Measurements from ENCODE around the gene MAPRE3.

DNA sequence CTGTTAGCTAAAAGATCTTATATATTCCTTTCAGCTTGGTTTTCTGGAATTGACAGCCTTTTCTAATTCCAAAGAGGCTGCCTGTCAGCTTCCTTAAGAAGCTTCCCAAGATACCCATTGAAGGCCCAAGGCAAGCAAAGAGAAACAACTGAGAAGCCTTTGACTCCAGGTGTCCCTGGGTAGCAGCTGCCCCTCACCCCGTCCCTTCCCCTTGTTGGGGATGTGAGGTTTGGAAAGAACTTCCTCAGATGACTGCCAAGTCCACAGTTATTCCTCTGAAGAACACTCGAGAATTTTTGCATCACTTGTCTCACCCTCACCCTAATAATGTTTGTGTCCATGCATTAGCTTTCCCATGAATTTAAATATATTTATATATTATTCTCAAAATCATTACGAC is 13.3 kb downstream of the MAPRE3 start:
- no peak for TF ChIP-seq CTCF (IDR thresholded peaks at IDR 0.05)
- no peak for TF ChIP-seq POLR2AphosphoS5 (IDR thresholded peaks at IDR 0.05)
- TF ChIP-seq EP300 (IDR thresholded peaks at IDR 0.05) = no peak
- TF ChIP-seq POLR2A (IDR thresholded peaks at IDR 0.05; ENCODE audit: low read depth) = no peak
